GM12891 (cell line): ENCODE data around the gene ATCAY.

Experiments used
- POLR2A ChIP-seq: IDR thresholded peaks from 2 replicates; pipeline ENCODE4 v1.6.1; 2011; ENCODE audit warnings: low read depth, low read length, control low read depth
- TAF1 ChIP-seq: IDR thresholded peaks from 2 replicates; pipeline ENCODE4 v1.6.1; 2011; ENCODE audit warnings: low read depth, low read length, control low read depth

DNA sequence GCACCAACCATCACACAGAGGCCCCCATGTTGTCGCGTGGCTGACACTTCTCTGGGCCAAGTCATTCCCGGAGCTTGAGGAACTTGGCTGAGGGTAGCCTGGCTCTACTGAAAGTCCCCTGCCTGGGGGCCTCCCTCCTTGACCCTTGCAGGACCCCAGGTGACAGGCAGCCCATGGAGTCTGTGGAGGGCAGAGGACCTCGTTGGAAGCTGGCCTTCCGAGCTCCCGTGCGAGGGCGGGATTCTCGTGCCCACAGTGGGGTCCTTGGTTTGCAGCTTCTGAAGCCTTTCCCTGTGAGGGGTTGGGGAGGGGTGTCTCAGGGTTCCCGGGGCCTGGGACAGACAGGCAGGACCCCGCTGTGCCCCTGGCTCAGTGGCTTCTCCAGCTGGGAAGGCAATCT is 68.8 kb downstream of the ATCAY start:
- TF ChIP-seq POLR2A: no peak
- no peak for TF ChIP-seq TAF1
